ENCODE measurements around the gene KCTD15.

The KCTD15 gene

GRCh38 chr19:33860312-33861090 is 63.8 kb downstream of the KCTD15 start:
- H3K36me3 ChIP-seq (ENCODE audit: low read depth), result no peaks in the 10 kb centered on the region
- H3K9me3 ChIP-seq (ENCODE audit: severe bottlenecking), result no peaks in the 10 kb centered on the region
- DNase-seq (ENCODE audit: low spot score) (no peak), ATAC-seq (ENCODE audit: low read depth) (no peak)
- H3K27me3 ChIP-seq (ENCODE audit: insufficient read depth, poor library complexity, severe bottlenecking), result peaks cover 2% of the 10 kb centered on the region
- no peak overlapping the region for H3K4me3 ChIP-seq (ENCODE audit: severe bottlenecking)
- H3K27ac ChIP-seq (ENCODE audit: poor library complexity, severe bottlenecking), result no peak overlapping the region
- TF ChIP-seq CTCF (IDR thresholded peaks at IDR 0.05; ENCODE audit: poor library complexity, severe bottlenecking), result no peak
- H3K4me1 ChIP-seq (ENCODE audit: insufficient read depth, poor library complexity, severe bottlenecking), result no peaks in the 10 kb centered on the region

- H3K4me3 ChIP-seq (ENCODE audit: severe bottlenecking), result no peak overlapping the region
- H3K9me3 ChIP-seq (ENCODE audit: severe bottlenecking), result no peaks in the 10 kb centered on the region
- H3K27me3 ChIP-seq (ENCODE audit: insufficient read depth, poor library complexity, severe bottlenecking), result no peaks in the 10 kb centered on the region
- H3K27ac ChIP-seq (ENCODE audit: poor library complexity, severe bottlenecking), result no peak overlapping the region
- H3K4me1 ChIP-seq (ENCODE audit: insufficient read depth, poor library complexity, severe bottlenecking), result no peaks in the 10 kb centered on the region
- no peak for DNase-seq (ENCODE audit: low spot score)
- TF ChIP-seq CTCF (IDR thresholded peaks at IDR 0.05; ENCODE audit: poor library complexity, severe bottlenecking), result no peak
- H3K36me3 ChIP-seq (ENCODE audit: low read depth), result no peaks in the 10 kb centered on the region
- no peak for ATAC-seq (ENCODE audit: low read depth)
Measured at GRCh38 chr19:33861950-33862349, 65.3 kb downstream of the KCTD15 start.

GRCh38 chr19:33862981-33863380 is 66.3 kb downstream of the KCTD15 start:
- no peak for DNase-seq (ENCODE audit: low spot score)
- Histone ChIP-seq H3K4me3 (ENCODE audit: severe bottlenecking) (no peak overlapping the region), H3K36me3 (ENCODE audit: low read depth) (no peaks in the 10 kb centered on the region), H3K27me3 (ENCODE audit: insufficient read depth, poor library complexity, severe bottlenecking) (no peaks in the 10 kb centered on the region), H3K9me3 (ENCODE audit: severe bottlenecking) (no peaks in the 10 kb centered on the region), H3K4me1 (ENCODE audit: insufficient read depth, poor library complexity, severe bottlenecking) (no peaks in the 10 kb centered on the region), H3K27ac (ENCODE audit: poor library complexity, severe bottlenecking) (no peak overlapping the region)
- no peak for ATAC-seq (ENCODE audit: low read depth)
- no peak for TF ChIP-seq CTCF (IDR thresholded peaks at IDR 0.05; ENCODE audit: poor library complexity, severe bottlenecking)

DNA sequence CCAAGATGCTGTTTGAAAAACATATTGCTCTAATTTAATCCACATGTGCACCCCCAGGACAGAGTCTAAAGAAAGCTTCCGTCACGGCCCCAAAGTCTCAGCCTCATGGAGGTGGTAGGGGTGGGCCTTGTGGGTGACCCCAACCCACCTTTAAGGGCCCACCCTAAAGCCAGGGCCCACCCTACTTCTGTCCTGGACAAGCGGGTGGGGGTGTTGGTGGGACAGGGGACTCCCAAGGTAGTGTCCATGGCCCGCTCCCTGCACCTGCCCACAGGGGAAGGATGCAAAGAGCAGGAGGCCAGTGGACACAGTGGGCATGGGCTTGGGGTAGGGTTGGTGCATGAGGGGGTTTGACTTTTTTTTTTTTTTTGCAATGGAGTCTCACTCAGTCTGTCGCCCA is 66.8 kb downstream of the KCTD15 start:
- H3K9me3 ChIP-seq (ENCODE audit: severe bottlenecking), result no peaks in the 10 kb centered on the region
- DNase-seq (ENCODE audit: low spot score) (no peak), ATAC-seq (ENCODE audit: low read depth) (no peak)
- H3K27ac ChIP-seq (ENCODE audit: poor library complexity, severe bottlenecking), result no peak overlapping the region
- no peak for TF ChIP-seq CTCF (IDR thresholded peaks at IDR 0.05; ENCODE audit: poor library complexity, severe bottlenecking)
- H3K4me3 ChIP-seq (ENCODE audit: severe bottlenecking), result no peak overlapping the region
- H3K4me1 ChIP-seq (ENCODE audit: insufficient read depth, poor library complexity, severe bottlenecking), result no peaks in the 10 kb centered on the region
- no peaks in the 10 kb centered on the region for H3K36me3 ChIP-seq (ENCODE audit: low read depth)
- no peaks in the 10 kb centered on the region for H3K27me3 ChIP-seq (ENCODE audit: insufficient read depth, poor library complexity, severe bottlenecking)

DNA sequence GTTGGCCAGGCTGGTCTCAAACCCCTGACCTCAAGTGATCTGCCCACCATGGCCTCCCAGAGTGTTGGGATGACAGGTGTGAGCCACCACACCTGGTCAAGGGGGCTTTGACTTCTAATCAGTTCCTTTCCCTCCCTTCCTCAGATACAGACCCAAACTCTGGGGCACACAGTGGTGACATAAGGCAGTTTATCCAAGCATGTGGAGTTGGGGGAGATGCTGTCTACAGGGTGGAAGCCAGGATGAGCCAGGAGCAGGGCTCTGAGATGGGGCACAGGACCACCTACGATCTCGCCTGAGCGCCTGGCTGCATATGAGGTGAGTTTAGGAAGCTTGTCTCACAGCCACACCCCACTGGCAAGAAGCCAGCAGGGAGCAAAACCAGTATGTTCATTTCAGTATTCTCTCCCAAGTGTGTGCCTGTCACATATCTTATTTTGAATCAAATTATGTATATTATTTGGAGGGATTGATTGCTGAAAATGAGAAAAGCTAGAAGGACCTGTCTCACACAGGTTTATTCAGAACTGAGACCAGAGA is 67.7 kb downstream of the KCTD15 start:
- Histone ChIP-seq H3K27ac (ENCODE audit: poor library complexity, severe bottlenecking) (no peak overlapping the region), H3K36me3 (ENCODE audit: low read depth) (no peaks in the 10 kb centered on the region), H3K4me3 (ENCODE audit: severe bottlenecking) (no peak overlapping the region), H3K9me3 (ENCODE audit: severe bottlenecking) (no peaks in the 10 kb centered on the region), H3K4me1 (ENCODE audit: insufficient read depth, poor library complexity, severe bottlenecking) (no peaks in the 10 kb centered on the region), H3K27me3 (ENCODE audit: insufficient read depth, poor library complexity, severe bottlenecking) (no peaks in the 10 kb centered on the region)
- no peak for TF ChIP-seq CTCF (IDR thresholded peaks at IDR 0.05; ENCODE audit: poor library complexity, severe bottlenecking)
- DNase-seq (ENCODE audit: low spot score), result no peak
- no peak for ATAC-seq (ENCODE audit: low read depth)
